ENCODE measurements around the gene SIPA1. TPM values are rescaled to one million over a fixed set of nuclear protein-coding genes. Genes with fewer than 3 reads are reported as not detected.

Gene SIPA1
- total and polyA plus RNA-seq, 2 of the 13 experiments (the other 11 are each of a cell fraction or from before 2014, with no cell fraction given) = 5.8 to 7.7 TPM

- peak; percentile 26 for TF ChIP-seq TAF15 (IDR thresholded peaks at IDR 0.05; ENCODE audit: low read depth, low read length, poor library complexity, severe bottlenecking)
- no peak for TF ChIP-seq ZBTB10 (CRISPR knock-in tag; IDR thresholded peaks at IDR 0.05; ENCODE audit: borderline replicate concordance)
- TF ChIP-seq ZNF883 (CRISPR knock-in tag; IDR thresholded peaks at IDR 0.05; ENCODE audit: not compliant biosample characterization) = no peak
- no peak for TF ChIP-seq MLLT10 (CRISPR knock-in tag; IDR thresholded peaks at IDR 0.05)
- no peak for TF ChIP-seq ZKSCAN5 (CRISPR knock-in tag; IDR thresholded peaks at IDR 0.05)
- TF ChIP-seq ZFP37 (CRISPR knock-in tag; IDR thresholded peaks at IDR 0.05; ENCODE audit: borderline replicate concordance) = 0 out of 2 replicates have a peak, but pooled peaks have one; percentile 16
- TF ChIP-seq NFE2 (CRISPR knock-in tag; IDR thresholded peaks at IDR 0.05) = no peak
- TF ChIP-seq MAZ (IDR thresholded peaks at IDR 0.05; ENCODE audit: borderline replicate concordance, low read depth, low read length) = peak; percentile 97
- peak; percentile 73 for TF ChIP-seq MAZ (CRISPR knock-in tag; IDR thresholded peaks at IDR 0.05; ENCODE audit: low read depth)
- TF ChIP-seq MLXIP (CRISPR knock-in tag; IDR thresholded peaks at IDR 0.05; ENCODE audit: borderline replicate concordance) = no peak
- TF ChIP-seq ZNF772 (CRISPR knock-in tag; IDR thresholded peaks at IDR 0.05) = peak; percentile 82; the same call in 1 of the 2 replicates
- TF ChIP-seq SMARCC2 (IDR thresholded peaks at IDR 0.05) = no peak
- no peak; the same call in 1 of the 2 replicates for TF ChIP-seq MAFG (CRISPR knock-in tag; IDR thresholded peaks at IDR 0.05)
- TF ChIP-seq CHCHD3 (CRISPR knock-in tag; IDR thresholded peaks at IDR 0.05) = 0 out of 2 replicates have a peak, but pooled peaks have one; percentile 20
- no peak for TF ChIP-seq KLF13 (CRISPR knock-in tag; IDR thresholded peaks at IDR 0.05)
- TF ChIP-seq BCL6 (CRISPR knock-in tag; IDR thresholded peaks at IDR 0.05) = peak; percentile 22; the same call in 1 of the 2 replicates
- TF ChIP-seq TFE3 (CRISPR knock-in tag; IDR thresholded peaks at IDR 0.05) = no peak; the same call in 1 of the 2 replicates
- TF ChIP-seq SIN3A (IDR thresholded peaks at IDR 0.05; ENCODE audit: borderline replicate concordance, low read depth, low read length) = peak; percentile 57; the same call in 1 of the 2 replicates
- peak; percentile 79; the same call in 1 of the 2 replicates for TF ChIP-seq ZNF670 (CRISPR knock-in tag; IDR thresholded peaks at IDR 0.05; ENCODE audit: borderline replicate concordance)
- TF ChIP-seq ZFP41 (CRISPR knock-in tag; IDR thresholded peaks at IDR 0.05; ENCODE audit: borderline replicate concordance) = no peak
- TF ChIP-seq ZFP36 (IDR thresholded peaks at IDR 0.05; ENCODE audit: borderline replicate concordance, low read depth, low read length, partially characterized antibody) = no peak
- 0 out of 2 replicates have a peak, but pooled peaks have one; percentile 34 for TF ChIP-seq ZNF558 (CRISPR knock-in tag; IDR thresholded peaks at IDR 0.05; ENCODE audit: borderline replicate concordance)
- TF ChIP-seq SMAD1 (CRISPR knock-in tag; IDR thresholded peaks at IDR 0.05; ENCODE audit: borderline replicate concordance, low read depth) = no peak
These were observed 14.8 kb downstream of the SIPA1 start (continued) for GRCh38 chr11:65652511-65653228.
